Neural cell (in vitro differentiated cells): ENCODE data around the gene IGF1R. TPM values are rescaled to one million over a fixed set of nuclear protein-coding genes. Genes with fewer than 3 reads are reported as not detected.

Experiments used
- H2AFZ ChIP-seq: fragments of 200-600, 300-800 bp; sonication (generic), shearing (Covaris generic); 2 replicates; pipeline ENCODE4 v1.6.0; 2014; ENCODE audit warnings: low read depth, mild to moderate bottlenecking, antibody characterized with exemption, low read length, moderate library complexity
- H3F3A ChIP-seq: fragments of 200-600 bp; shearing (Covaris generic); 2 replicates; pipeline ENCODE4 v1.6.1; 2016; ENCODE audit warnings: mild to moderate bottlenecking, moderate library complexity, mixed read lengths, antibody characterized with exemption, low read length; ENCODE audit not compliant: insufficient read depth, poor library complexity, severe bottlenecking
- H3K27ac ChIP-seq: fragments of 200-600, 300-800 bp; sonication (generic), shearing (Covaris generic); 2 replicates; pipeline ENCODE4 v1.5.1; 2014; ENCODE audit warnings: mild to moderate bottlenecking, low read length, moderate library complexity
- H3K27me3 ChIP-seq: fragments of 300-800, 200-600 bp; sonication (generic), shearing (Covaris generic); 2 replicates; pipeline ENCODE4 v1.6.0; 2014; ENCODE audit warnings: mild to moderate bottlenecking, low read depth, low read length, moderate library complexity; ENCODE audit not compliant: insufficient read depth
- H3K36me3 ChIP-seq: fragments of 300-800, 200-600 bp; sonication (generic), shearing (Covaris generic); 2 replicates; pipeline ENCODE4 v1.5.1; 2014; ENCODE audit warnings: mild to moderate bottlenecking, antibody characterized with exemption, low read length, moderate library complexity; ENCODE audit not compliant: insufficient read depth
- H3K4me2 ChIP-seq: fragments of 300-800, 200-600 bp; sonication (generic), shearing (Covaris generic); 2 replicates; pipeline ENCODE4 v1.6.0; 2014; ENCODE audit warnings: mild to moderate bottlenecking, low read length
- H3K4me3 ChIP-seq: fragments of 300-800, 200-600 bp; sonication (generic), shearing (Covaris generic); 2 replicates; pipeline ENCODE4 v1.5.1; 2014; ENCODE audit warnings: mild to moderate bottlenecking, low read length, moderate library complexity
- H3K79me2 ChIP-seq: fragments of 200-600 bp; shearing (Covaris generic); replicated peaks from 2 replicates; pipeline ENCODE4 v1.6.0; 2014; ENCODE audit warnings: mild to moderate bottlenecking, low read length, moderate library complexity; ENCODE audit not compliant: insufficient read depth
- H3K9ac ChIP-seq: fragments of 300-800, 200-600 bp; sonication (generic), shearing (Covaris generic); 2 replicates; pipeline ENCODE4 v1.6.1; 2016; ENCODE audit warnings: mild to moderate bottlenecking, low read length, mixed read lengths
- H3K9me2 ChIP-seq: fragments of 200-600 bp; shearing (Covaris generic); 2 replicates; pipeline ENCODE4 v1.6.1; 2016; ENCODE audit warnings: mild to moderate bottlenecking, low read length, mixed read lengths; ENCODE audit not compliant: insufficient read depth
- H3K9me3 ChIP-seq: fragments of 200-600, 300-800 bp; sonication (generic), shearing (Covaris generic); 2 replicates; pipeline ENCODE4 v1.6.1; 2016; ENCODE audit warnings: mild to moderate bottlenecking, mixed run types, low read length, moderate library complexity, mixed read lengths
- H4K20me1 ChIP-seq: fragments of 200-600 bp; shearing (Covaris generic); 2 replicates; pipeline ENCODE4 v1.6.1; 2016; ENCODE audit warnings: mild to moderate bottlenecking, mixed run types; ENCODE audit not compliant: insufficient read depth
- EP300 ChIP-seq: fragments of 450-650 bp; conservative IDR thresholded peaks from 2 replicates; pipeline ENCODE4 v1.6.1; 2014; ENCODE audit warnings: antibody characterized with exemption, mild to moderate bottlenecking, moderate library complexity; ENCODE audit not compliant: poor library complexity, severe bottlenecking
- EZH2 ChIP-seq: fragments of 200-600, 300-800 bp; shearing (Covaris generic), sonication (generic); IDR thresholded peaks from 2 replicates; pipeline ENCODE4 v1.6.1; 2014; ENCODE audit warnings: antibody characterized with exemption, low read length, borderline replicate concordance, mild to moderate bottlenecking; ENCODE audit not compliant: insufficient read depth, poor library complexity, severe bottlenecking
- MXI1 ChIP-seq: fragments of 450-650 bp; conservative IDR thresholded peaks from 2 replicates; pipeline ENCODE4 v1.6.1; 2014; ENCODE audit warnings: antibody characterized with exemption, mild to moderate bottlenecking; ENCODE audit not compliant: poor library complexity, severe bottlenecking
- POLR2AphosphoS5 ChIP-seq: IDR thresholded peaks from 2 replicates; pipeline ENCODE4 v1.6.1; 2012
- RAD21 ChIP-seq: fragments of 450-650 bp; conservative IDR thresholded peaks from 2 replicates; pipeline ENCODE4 v1.6.1; 2014; ENCODE audit warnings: antibody characterized with exemption, mild to moderate bottlenecking, moderate library complexity
- SMC3 ChIP-seq: fragments of 450-650 bp; conservative IDR thresholded peaks from 2 replicates; pipeline ENCODE4 v1.6.1; 2014; ENCODE audit warnings: antibody characterized with exemption, mild to moderate bottlenecking, moderate library complexity; ENCODE audit not compliant: poor library complexity
- TAF1 ChIP-seq: IDR thresholded peaks from 2 replicates; pipeline ENCODE4 v1.6.1; 2012; ENCODE audit warnings: low read depth
- polyA plus RNA-seq: library from polyadenylated mRNA; depleted of rRNA; stranded (reverse); fragments of >200 nt; gene quantifications from 2 replicates; pipeline ENCODE4 v1.2.3, GENCODE V29; 2014
- TF ChIP-seq, protein P1 (sequence below): fragments of 450-650 bp; IDR thresholded peaks from 2 replicates; pipeline ENCODE4 v1.5.1; 2014; ENCODE audit warnings: antibody characterized with exemption, mild to moderate bottlenecking, moderate library complexity; ENCODE audit not compliant: poor library complexity, severe bottlenecking
- TF ChIP-seq, protein P2 (sequence below): IDR thresholded peaks from 2 replicates; pipeline ENCODE4 v1.6.1; 2012; ENCODE audit warnings: borderline replicate concordance

IGF1R gene
- polyA plus RNA-seq, 1 donor from 2014 or later = 10.9 TPM

DNA sequence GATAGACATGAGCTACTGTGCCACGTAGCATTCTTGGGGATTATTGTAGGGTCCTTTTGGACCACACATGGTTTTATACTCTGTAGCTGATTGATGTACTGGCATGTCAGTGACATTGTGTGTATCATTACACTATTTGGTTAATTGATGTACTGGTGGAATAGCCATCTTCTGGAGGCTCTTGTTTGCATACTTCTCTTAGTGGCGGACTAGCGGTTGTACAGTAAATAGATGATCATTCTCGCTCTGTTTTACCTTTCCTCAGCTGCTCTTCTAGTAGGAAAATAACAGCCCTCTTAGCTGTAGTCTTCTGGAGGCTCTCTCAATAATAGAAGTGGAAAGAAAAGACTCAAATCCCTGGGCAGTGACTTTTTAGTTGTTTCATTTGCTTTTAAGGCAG, 24.8 kb downstream of the IGF1R start:
- H4K20me1 ChIP-seq = no peaks in the 10 kb centered on the region
- H3K4me2 ChIP-seq = no peak overlapping the region
- TF ChIP-seq EZH2 = no peak

DNA sequence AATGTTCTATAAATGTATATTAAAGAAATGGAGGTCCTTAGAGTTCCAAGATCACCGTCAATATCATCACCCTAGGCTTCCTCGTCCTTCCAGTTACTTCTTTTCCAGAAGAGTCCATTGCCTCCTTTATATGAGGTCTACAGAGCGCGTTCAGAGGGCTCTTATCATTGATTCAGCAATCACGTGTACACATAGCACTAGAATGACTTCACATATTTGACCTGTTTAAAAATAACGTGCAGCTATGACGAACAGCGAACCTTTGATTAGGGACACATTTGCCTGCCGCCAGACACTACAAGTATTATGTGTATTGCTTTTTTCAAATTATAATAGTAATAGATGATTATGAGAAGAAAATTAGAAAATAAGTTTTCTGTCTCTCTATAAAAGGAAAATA, 26.0 kb downstream of the IGF1R start:
- Histone ChIP-seq H3K36me3 (no peaks in the 10 kb centered on the region), H2AFZ (no peak overlapping the region), H3K27me3 (no peaks in the 10 kb centered on the region), H3K9me3 (no peaks in the 10 kb centered on the region), H3K27ac (no peak overlapping the region), H3K4me2 (no peak overlapping the region), H3K9me2 (no peaks in the 10 kb centered on the region), H3K79me2 (peaks cover 71% of the 10 kb centered on the region), H3K9ac (no peak overlapping the region), H3K4me3 (no peak overlapping the region), H4K20me1 (no peaks in the 10 kb centered on the region), H3F3A (no peaks in the 10 kb centered on the region)
- TF ChIP-seq EZH2 (no peak), RAD21 (no peak), SMC3 (no peak), EP300 (no peak), POLR2AphosphoS5 (no peak), TAF1 (no peak), MXI1 (no peak)
- TF ChIP-seq, protein P1, sequence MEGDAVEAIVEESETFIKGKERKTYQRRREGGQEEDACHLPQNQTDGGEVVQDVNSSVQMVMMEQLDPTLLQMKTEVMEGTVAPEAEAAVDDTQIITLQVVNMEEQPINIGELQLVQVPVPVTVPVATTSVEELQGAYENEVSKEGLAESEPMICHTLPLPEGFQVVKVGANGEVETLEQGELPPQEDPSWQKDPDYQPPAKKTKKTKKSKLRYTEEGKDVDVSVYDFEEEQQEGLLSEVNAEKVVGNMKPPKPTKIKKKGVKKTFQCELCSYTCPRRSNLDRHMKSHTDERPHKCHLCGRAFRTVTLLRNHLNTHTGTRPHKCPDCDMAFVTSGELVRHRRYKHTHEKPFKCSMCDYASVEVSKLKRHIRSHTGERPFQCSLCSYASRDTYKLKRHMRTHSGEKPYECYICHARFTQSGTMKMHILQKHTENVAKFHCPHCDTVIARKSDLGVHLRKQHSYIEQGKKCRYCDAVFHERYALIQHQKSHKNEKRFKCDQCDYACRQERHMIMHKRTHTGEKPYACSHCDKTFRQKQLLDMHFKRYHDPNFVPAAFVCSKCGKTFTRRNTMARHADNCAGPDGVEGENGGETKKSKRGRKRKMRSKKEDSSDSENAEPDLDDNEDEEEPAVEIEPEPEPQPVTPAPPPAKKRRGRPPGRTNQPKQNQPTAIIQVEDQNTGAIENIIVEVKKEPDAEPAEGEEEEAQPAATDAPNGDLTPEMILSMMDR = no peak
- TF ChIP-seq, protein P2, sequence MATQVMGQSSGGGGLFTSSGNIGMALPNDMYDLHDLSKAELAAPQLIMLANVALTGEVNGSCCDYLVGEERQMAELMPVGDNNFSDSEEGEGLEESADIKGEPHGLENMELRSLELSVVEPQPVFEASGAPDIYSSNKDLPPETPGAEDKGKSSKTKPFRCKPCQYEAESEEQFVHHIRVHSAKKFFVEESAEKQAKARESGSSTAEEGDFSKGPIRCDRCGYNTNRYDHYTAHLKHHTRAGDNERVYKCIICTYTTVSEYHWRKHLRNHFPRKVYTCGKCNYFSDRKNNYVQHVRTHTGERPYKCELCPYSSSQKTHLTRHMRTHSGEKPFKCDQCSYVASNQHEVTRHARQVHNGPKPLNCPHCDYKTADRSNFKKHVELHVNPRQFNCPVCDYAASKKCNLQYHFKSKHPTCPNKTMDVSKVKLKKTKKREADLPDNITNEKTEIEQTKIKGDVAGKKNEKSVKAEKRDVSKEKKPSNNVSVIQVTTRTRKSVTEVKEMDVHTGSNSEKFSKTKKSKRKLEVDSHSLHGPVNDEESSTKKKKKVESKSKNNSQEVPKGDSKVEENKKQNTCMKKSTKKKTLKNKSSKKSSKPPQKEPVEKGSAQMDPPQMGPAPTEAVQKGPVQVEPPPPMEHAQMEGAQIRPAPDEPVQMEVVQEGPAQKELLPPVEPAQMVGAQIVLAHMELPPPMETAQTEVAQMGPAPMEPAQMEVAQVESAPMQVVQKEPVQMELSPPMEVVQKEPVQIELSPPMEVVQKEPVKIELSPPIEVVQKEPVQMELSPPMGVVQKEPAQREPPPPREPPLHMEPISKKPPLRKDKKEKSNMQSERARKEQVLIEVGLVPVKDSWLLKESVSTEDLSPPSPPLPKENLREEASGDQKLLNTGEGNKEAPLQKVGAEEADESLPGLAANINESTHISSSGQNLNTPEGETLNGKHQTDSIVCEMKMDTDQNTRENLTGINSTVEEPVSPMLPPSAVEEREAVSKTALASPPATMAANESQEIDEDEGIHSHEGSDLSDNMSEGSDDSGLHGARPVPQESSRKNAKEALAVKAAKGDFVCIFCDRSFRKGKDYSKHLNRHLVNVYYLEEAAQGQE = no peak

More for the DNA sequence above, 24.8 kb downstream of the IGF1R start:
- Histone ChIP-seq H3K9me3 (no peaks in the 10 kb centered on the region), H3K79me2 (peaks cover 68% of the 10 kb centered on the region), H2AFZ (no peak overlapping the region), H3K4me3 (no peak overlapping the region), H3K27me3 (no peaks in the 10 kb centered on the region), H3K27ac (no peak overlapping the region), H3K9ac (no peak overlapping the region), H3F3A (no peaks in the 10 kb centered on the region), H3K36me3 (no peaks in the 10 kb centered on the region), H3K9me2 (no peaks in the 10 kb centered on the region)
